Activated gamma-delta T cell (primary cell): Measurements from ENCODE around the gene MYO3B.
"Not testable (repeated sequence)": the region's sequence is repeated elsewhere in the genome, so short reads cannot be mapped to it uniquely, and the experiment has no call there.

Source experiments
- DNase-seq: peaks from one replicate; lab custom pipeline; 2025; lab: John Stamatoyannopoulos, UW

Gene MYO3B

DNA sequence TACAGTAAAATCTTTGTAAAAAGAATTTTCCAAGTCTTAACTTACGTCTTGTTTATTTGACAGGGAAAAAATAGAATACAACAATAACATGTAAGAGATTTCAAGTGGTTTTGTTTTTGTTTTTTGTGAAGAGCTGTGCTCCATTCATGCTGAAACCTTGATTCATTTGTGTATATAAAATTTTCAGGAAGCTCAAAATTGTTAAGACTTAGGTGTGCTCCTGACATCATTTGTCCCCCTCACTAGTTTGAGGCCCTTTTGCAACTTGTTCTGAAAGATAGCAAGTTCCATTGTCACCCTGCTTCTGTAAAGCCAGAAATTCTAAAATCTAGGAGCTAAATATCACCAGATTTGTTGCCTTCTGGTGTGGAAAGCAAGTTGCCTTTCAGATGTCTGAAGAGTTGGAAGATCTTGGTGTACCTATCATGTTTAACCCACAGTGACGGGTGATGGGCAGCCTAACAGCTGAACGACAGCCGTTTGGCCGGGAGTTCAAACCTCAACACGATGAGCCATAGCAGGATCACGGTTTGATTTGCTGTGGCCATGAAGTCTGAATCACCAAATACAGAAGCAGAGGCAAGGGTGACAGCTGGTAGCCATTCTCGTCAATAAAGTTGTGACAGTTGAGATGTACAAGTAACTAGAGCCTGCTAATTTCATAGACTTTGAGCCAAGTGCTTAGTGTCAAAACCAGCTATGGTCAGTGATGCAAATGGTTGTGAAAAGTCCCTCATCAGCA is 331.7 kb downstream of the MYO3B start:
- DNase-seq: no peak

DNA sequence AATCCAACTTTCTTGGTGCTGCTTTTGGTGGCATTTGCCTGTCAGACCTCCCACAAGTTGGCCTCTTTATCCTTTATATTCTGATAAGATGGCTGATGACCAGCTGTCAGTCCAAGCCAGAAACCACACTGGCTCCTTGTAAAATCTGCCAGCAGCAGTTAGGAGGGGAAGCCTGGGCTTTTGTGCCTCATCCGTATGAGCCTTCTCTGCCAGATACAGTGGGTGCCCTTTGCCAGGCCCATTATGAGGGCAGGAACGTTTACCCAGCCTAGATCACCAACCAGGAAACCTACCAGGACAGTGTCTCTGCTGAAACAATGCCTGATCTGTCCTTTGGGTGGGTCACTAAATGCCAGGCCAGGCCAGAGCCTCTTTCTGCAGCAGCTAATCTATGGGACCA is 334.3 kb downstream of the MYO3B start:
- no peak for DNase-seq

GRCh38 chr2:170514140-170514539 is 336.2 kb downstream of the MYO3B start:
- no peak for DNase-seq

GRCh38 chr2:170517538-170517937 is 339.6 kb downstream of the MYO3B start:
- no peak for DNase-seq

GRCh38 chr2:170518911-170519310 is 341.0 kb downstream of the MYO3B start:
- DNase-seq: no peak

DNA sequence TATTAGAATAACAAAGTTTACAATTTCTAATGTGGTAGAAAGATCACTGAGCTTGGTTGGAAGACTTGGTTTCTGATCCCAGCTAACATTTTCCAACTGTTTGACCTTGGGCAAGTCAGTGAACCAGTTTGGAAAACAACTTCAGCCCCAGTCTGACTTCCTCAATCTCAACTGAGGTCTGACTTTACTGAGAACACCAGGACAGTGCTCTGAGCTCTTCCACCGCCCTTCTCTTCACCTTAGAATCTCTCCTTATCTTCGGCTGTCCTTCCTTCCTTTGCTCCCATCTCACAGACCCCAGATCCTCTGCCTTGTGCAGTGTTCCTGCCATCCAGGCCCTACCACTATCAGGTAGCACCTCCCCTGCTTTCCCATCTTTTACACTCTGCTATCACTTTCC is 343.4 kb downstream of the MYO3B start:
- no peak for DNase-seq

GRCh38 chr2:170523506-170523905 is 345.6 kb downstream of the MYO3B start:
- no peak for DNase-seq

GRCh38 chr2:170524828-170525565 is 347.1 kb downstream of the MYO3B start:
- no peak for DNase-seq

- DNase-seq: no peak
Measured at GRCh38 chr2:170525566-170525900, 347.6 kb downstream of the MYO3B start.

- DNase-seq: no peak
Measured at GRCh38 chr2:170530284-170530745, 352.4 kb downstream of the MYO3B start.

GRCh38 chr2:170530803-170531564 is 353.0 kb downstream of the MYO3B start:
- no peak for DNase-seq

GRCh38 chr2:170531876-170532275 is 353.9 kb downstream of the MYO3B start:
- no peak for DNase-seq

DNA sequence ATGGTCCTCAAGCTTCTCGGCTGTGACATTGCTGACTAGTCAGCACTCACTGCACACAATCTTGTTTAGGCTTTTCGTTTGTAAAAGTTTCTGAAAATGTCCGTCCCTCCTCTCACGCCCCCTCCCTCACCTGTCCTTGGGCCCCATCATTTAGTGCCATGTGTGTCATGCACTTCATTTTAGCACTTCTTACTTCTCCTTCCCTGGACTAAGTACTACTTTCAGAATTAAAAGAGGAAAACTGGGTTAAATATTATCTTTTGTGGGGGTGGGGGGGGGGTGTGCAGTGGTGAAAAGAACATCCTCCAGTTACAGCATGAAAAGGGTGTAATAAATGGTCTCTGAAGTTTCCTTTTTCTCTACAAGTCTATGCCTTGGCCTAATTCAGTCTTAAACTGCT is 355.2 kb downstream of the MYO3B start:
- no peak for DNase-seq

DNA sequence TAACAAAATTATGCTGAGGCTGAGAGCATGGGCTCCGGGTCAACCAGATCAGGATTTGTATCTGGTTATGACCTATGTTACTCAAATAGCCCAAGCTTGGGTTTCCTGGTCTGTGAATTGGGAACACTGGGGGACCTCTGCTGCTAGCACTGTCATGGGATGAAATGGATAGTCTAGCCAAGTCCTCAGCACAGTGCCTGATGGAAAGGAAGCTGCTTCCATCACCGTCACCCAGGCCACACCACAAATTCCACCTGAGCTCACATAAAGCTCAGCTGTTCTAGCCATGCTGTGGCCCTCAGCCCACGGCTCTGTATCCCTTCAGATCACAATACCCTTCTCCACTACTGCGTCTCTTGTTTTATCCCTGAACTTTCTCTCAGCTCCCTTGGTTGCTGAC is 357.6 kb downstream of the MYO3B start:
- DNase-seq: no peak

DNA sequence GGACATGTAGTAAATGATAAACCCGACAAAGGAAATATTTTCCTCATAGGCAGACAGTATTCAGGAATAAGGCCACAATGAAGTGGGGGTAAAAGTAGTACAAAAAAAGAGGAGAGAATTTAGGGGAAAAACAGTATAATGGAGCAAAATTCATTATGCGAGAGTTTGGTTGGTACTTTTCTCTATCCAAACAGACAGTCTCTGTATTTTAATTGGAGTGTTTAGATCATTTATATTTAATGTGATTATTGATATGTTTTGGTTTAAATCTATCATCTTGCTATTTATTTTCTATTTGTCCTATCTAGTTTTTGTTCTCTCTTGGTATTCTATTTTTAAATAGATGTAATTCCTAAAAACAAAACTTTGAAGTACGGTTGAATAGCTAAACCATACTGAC is 366.9 kb downstream of the MYO3B start:
- no peak for DNase-seq

- no peak for DNase-seq
Measured at GRCh38 chr2:170548304-170548703, 370.4 kb downstream of the MYO3B start.

- no peak for DNase-seq
Measured at GRCh38 chr2:170550501-170550900, 372.6 kb downstream of the MYO3B start.

GRCh38 chr2:170551899-170552298 is 374.0 kb downstream of the MYO3B start:
- DNase-seq: not testable (repeated sequence)

- DNase-seq: no peak
Measured at GRCh38 chr2:170553748-170554147, 375.8 kb downstream of the MYO3B start.

GRCh38 chr2:170554278-170554955 is 376.5 kb downstream of the MYO3B start:
- DNase-seq: no peak

GRCh38 chr2:170562928-170563327 is 385.0 kb downstream of the MYO3B start:
- no peak for DNase-seq

GRCh38 chr2:170563401-170563800 is 385.5 kb downstream of the MYO3B start:
- DNase-seq: no peak
